GM18867 (cell line): ENCODE data around the gene COPZ1.

Source experiments
- ATAC-seq: cut with Tn5 transposase; IDR thresholded peaks from one replicate; pipeline ENCODE4 v1.9.1; 2021; ENCODE audit warnings: mild to moderate bottlenecking, moderate library complexity; ENCODE audit not compliant: unreplicated experiment

The COPZ1 gene

GRCh38 chr12:54374562-54375258 is 49.8 kb downstream of the COPZ1 start:
- ATAC-seq: no peak

GRCh38 chr12:54375259-54375579 is 50.3 kb downstream of the COPZ1 start:
- ATAC-seq: no peak

DNA sequence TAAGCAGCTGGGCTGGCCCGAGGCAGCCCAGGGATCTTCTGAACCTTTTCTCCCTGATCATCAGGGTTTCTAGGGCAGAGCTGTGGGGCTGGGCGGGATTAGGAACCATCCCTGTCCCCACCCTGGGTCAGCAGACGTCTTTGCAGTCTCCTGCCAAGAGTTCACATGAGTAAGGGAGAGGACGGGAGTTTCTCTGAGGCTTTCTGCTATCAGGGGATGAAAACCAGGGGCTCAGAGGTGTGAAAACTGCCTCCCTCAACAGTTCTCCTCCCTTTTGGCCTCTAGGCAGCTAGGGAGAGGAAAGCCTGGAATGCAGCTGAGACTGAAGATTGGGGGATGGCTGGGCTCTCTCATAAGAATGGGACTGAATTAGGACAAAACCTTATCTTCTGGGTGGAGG is 51.7 kb downstream of the COPZ1 start:
- no peak for ATAC-seq

DNA sequence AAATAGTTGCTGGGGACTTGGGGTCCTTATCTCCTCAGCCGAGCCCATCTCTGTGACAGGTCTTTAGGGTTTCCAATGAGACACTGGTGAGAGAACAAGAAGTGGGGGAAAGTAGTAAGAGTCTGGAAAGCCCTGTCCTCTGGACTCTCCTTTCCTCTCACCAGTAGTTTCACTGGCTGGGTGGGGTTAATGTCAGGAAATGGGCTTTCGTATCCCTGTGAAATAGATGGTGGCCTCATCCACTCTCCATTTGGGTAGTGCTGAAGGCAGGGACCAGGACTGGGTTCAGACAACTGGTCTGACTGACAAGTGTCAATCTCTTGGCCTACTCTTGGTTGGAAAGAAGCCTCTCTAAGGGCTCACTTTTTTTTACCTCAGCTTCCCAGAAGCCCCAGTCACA is 52.1 kb downstream of the COPZ1 start:
- no peak for ATAC-seq

GRCh38 chr12:54377797-54378515 is 53.0 kb downstream of the COPZ1 start:
- no peak for ATAC-seq

- peak; percentile 42 for ATAC-seq
Observed at GRCh38 chr12:54378796-54379397, 54.0 kb downstream of the COPZ1 start.

DNA sequence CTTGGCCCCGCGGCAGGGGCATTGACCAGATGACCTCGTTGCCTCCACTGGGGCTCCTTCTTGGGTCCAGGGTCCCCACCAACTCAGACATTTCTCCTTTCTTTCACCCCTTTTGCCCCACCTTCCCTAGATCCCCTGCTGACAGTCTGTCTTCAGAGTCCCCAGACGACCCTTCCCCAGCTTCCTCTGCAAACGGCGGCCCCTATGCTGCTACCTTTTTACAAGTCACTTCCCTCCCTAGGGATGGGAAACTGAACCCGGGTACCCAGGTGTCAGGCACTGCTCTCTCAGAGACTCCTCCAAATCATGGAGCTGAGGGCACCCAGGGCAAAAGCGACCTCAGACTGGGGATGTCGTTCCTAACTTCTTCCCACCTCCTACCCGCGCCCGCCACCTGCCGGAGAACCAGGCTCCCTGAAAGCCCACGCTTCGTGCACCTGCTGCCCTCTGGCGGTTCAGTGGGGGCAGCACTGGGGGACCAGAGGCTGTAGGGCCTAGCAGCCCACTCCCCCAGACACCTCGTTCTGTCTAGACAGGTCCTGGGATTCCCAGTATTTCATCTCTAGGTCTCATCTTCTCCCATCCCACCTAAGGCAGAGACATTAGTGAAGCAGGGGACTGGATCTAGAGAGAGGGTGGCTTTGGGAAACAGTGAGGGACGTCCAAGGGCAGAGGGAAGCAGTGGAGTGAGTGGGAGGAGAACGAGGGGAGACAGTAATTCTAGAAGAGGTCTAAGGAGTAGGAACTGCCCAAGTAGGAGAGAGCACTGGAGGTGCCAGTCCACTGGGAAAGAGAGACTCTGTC is 54.7 kb downstream of the COPZ1 start:
- peak; percentile 88 for ATAC-seq

DNA sequence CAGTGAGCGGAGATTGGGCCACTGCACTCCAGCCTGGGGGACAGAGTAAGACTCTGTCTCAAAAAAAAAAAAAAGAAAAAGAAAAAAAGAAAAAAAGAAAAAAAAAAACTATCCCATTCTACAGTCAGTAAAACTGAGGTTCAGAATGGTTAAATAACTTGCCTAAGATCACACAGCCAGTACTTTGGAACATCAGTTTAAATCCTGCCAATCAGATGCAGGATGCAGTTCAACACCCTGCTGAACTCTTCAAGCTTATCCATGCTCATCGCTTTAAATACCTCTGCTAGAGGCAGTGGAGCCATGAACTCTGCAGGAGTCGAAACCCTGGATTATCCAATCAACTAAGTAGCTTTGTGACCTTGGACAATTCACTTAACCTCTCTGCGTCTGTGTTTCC is 56.2 kb downstream of the COPZ1 start:
- ATAC-seq: no peak

- no peak for ATAC-seq
Observed at GRCh38 chr12:54383041-54383609, 58.2 kb downstream of the COPZ1 start.

GRCh38 chr12:54384591-54385041 is 59.7 kb downstream of the COPZ1 start, which contains the start of gene ZNF385A:
Gene ZNF385A (minus strand): TSS chr12:54384733. CDS start chr12:54384514, 219 bp downstream.
- ATAC-seq: no peak

DNA sequence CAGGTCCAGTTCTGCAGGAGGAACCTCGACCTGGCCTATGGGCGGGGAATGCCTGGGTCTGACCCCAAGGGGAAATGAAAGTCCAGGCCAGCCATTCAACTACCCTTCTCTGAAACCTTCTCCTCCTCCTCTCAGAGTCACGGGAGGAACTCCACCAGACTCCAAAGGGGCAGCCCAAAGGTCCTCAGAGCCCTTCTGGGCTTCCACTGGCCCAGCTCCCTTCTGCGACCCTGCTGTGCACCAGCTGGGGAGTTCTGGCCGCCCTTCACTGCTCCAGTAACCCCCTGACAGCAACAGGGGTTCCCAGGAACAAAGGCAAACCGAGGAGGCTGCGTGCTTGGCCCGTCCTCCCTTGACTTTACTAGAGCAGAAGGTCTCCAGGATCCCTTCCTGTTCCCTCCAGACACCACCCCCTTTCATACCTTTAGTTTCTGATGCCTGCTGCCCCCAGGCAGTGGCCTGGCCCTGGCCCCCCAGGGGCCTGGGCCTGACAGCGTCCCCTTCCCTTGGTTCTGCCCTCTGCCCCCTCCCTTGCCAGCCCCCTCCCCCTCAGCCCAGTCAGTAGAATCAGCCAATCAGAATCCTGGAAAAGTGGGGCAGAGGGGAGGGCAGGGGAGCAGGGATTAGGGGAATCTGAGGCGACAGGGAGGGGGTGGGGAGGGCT is 60.5 kb downstream of the COPZ1 start:
- no peak for ATAC-seq

- ATAC-seq: no peak
Observed at GRCh38 chr12:54386403-54387113, 61.6 kb downstream of the COPZ1 start.

DNA sequence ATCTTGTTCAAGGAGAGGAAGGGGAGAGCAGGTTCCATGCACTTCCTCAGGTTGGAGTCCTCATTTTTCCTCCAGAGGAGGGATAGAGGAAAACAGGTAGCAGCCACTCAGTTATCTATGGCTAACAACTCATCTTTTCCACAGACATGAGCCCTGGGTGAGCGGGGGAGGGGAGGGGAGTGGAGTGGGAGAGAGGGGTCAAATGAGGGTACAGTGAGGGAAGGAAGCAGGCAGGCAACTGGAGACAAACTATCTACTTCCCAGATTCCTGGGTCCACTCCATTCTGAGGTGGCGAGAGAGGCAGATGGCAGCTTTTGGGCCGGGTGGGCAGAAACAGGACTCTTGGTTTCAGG is 62.2 kb downstream of the COPZ1 start:
- no peak for ATAC-seq

DNA sequence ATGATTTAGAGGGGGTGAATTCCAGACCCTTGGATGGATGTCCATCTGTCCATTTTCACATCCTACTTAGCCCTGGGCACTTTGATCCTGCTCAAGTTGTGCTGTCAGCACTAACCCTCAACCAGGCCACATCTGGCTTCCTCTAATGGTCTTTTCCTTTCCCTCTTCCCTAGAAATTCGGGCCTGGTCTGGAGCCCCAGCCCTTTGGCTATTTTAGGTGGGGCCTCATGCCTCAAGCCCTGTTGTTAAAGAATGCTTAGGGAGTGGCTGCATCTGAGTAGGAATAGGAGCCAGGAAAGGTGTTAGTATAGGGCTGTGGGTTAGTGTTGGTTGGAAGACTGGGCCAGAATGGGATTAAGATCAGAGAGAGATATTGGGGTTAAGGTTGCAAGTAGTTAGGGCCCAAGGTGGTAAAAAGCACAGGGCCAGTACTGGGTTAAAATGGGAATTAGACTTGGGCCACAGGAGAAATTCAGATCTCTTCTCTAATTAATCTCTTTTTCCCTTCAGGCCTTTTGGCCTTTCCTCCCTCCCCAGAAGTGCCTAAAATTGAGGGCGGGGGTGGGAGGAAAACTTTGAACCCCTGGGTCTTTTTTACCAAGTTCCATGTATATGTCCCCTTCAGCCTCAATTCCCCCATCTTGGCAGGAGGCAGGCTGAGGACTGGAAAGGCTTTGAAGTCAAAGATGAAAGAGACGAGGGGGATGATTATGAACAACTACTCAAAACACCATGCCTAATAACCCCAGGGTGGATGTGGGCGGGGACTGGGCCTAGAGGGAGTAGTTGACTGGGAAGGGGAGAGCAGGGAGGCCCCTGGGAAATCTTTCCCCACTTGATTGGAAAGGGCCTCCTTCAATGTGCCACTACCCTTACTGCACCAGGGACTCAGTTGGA is 63.6 kb downstream of the COPZ1 start:
- no peak for ATAC-seq

DNA sequence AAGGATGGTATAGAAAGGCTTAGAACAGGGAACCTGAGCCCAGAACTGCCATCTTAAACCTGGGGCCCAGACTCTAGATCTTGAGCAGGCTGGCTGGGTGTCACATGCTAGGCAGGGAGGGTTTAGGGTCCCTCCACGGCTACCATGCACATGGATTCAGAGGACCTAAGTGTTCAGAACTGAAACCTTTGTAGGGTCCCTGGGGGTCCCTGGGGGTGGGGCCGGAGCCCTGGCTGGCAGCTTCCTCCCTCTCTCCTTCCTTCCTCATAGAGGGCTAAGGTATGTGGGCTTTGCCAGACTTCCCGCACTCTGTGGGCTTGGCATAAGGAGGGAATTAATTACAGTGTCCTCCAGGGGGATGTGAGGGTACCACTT is 64.2 kb downstream of the COPZ1 start:
- ATAC-seq: no peak

GRCh38 chr12:54389607-54390175 is 64.8 kb downstream of the COPZ1 start:
- no peak for ATAC-seq

GRCh38 chr12:54390176-54390667 is 65.3 kb downstream of the COPZ1 start:
- ATAC-seq: no peak
